GM12872 (cell line): ENCODE results near the gene CCK.
A peak's percentile ranks its signal among the peaks of the same experiment; 100 is the strongest.

Experiments
- TF ChIP-seq, protein P1 (sequence below): IDR thresholded peaks from 3 replicates; pipeline ENCODE4 v1.5.1; 2011; ENCODE audit warnings: low read depth, mild to moderate bottlenecking, low read length, moderate library complexity; ENCODE audit not compliant: insufficient read depth

Gene CCK

GRCh38 chr3:42229942-42230688 is 35.9 kb downstream of the CCK start:
- TF ChIP-seq, protein P1, sequence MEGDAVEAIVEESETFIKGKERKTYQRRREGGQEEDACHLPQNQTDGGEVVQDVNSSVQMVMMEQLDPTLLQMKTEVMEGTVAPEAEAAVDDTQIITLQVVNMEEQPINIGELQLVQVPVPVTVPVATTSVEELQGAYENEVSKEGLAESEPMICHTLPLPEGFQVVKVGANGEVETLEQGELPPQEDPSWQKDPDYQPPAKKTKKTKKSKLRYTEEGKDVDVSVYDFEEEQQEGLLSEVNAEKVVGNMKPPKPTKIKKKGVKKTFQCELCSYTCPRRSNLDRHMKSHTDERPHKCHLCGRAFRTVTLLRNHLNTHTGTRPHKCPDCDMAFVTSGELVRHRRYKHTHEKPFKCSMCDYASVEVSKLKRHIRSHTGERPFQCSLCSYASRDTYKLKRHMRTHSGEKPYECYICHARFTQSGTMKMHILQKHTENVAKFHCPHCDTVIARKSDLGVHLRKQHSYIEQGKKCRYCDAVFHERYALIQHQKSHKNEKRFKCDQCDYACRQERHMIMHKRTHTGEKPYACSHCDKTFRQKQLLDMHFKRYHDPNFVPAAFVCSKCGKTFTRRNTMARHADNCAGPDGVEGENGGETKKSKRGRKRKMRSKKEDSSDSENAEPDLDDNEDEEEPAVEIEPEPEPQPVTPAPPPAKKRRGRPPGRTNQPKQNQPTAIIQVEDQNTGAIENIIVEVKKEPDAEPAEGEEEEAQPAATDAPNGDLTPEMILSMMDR = peak; percentile 41; the same call in 2 of the 3 replicates

- TF ChIP-seq, protein P1 = no peak
Observed at GRCh38 chr3:42229266-42229941, 36.6 kb downstream of the CCK start.

DNA sequence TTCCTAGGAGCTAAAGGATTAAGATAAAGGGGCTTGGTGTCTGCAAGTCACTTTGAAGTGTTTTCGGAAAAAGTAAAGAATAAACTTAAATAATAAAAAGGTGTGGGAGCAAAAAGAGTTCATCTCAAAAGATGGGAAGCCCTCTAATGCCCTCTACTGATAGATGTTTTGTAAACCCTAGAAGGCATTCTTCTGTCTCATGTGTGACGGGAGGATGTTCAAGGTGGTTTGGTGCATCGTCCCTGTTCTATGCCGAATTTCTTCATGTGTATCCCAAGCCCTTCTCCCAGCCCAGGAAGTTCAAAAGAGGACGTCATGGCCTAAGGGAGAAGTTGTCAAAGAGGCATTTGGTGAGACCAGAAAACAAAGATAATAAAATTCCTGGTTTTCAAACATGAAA is 37.2 kb downstream of the CCK start:
- TF ChIP-seq, protein P1 = peak; percentile 52; the same call in 2 of the 3 replicates

- TF ChIP-seq, protein P1 = no peak
Observed at GRCh38 chr3:42226470-42227425, 39.2 kb downstream of the CCK start.

DNA sequence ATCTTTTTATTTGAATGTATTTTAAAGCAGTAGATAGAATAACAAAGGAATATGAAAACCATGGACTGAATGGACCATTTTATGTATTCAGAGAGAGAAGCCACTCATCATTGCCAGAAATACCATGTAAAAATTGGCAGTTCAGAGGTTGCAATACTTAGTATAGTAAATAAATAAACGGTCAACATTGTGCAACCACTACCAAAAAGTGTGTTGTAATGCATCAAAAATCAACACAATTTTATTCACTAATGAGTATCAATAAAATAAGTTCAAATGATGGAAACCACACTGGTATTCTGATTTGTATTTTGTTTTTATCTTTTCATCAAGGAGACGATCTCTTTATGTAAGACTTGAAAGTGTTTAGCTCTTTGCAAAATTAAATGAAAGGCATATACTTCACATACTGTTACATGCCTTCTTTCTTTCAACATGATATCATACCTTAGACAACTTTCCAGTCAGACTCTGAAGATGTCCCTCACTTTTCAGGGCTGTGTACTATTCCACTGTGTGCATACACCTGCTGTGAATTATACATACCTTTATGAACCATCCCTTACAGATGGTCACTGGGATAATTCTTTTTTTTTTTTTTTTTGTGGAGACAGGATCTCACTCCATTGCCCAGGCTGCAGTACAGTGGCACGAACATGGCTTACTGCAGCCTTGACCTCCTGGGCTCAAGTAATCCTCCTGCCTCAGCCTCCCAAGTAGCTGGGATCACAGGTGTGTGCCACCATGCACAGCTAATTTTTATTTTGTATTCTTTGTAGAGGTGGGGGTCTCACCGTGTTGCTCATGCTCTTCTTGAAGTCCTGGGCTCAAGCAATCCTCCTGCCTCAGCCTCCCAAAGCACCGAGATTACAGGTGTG is 40.3 kb downstream of the CCK start:
- TF ChIP-seq, protein P1 = no peak

DNA sequence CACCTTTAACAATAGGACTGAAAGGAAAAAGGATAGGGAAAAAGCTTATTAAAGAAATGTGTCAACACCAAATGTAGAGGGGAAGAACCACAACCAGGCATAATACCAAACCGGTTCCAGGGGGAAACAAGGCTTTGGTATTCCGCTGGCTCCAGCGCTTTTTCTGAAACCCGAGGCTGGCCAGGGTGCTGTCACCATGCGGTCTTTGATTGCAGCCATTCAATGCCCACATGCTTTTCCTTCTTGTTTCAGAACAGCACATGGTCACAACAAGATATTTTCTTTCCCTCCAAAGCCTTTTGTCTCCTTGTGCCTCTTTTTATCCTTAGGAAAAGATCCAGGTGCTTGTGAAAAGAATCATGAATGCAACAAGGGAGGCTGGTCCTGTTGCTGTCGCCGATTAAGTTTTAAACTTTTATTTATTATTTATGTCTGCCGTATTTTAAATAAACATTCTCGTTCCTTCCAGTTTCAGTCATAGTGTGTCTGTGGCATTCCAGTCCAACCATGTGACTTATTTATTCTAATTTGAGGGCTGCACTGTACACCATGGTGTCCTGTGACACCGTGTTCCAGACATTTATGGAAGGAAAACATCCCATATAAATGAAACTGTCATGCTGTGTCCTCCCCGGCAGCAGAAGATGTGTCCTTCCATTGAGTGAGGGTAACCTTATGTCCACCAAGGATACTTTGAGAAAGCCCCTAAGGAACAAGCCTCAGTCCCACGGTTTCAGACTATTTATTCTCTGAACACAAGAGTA is 41.1 kb downstream of the CCK start:
- TF ChIP-seq, protein P1 = no peak
